ENCODE measurements around the gene PSD4.

PSD4 gene

DNA sequence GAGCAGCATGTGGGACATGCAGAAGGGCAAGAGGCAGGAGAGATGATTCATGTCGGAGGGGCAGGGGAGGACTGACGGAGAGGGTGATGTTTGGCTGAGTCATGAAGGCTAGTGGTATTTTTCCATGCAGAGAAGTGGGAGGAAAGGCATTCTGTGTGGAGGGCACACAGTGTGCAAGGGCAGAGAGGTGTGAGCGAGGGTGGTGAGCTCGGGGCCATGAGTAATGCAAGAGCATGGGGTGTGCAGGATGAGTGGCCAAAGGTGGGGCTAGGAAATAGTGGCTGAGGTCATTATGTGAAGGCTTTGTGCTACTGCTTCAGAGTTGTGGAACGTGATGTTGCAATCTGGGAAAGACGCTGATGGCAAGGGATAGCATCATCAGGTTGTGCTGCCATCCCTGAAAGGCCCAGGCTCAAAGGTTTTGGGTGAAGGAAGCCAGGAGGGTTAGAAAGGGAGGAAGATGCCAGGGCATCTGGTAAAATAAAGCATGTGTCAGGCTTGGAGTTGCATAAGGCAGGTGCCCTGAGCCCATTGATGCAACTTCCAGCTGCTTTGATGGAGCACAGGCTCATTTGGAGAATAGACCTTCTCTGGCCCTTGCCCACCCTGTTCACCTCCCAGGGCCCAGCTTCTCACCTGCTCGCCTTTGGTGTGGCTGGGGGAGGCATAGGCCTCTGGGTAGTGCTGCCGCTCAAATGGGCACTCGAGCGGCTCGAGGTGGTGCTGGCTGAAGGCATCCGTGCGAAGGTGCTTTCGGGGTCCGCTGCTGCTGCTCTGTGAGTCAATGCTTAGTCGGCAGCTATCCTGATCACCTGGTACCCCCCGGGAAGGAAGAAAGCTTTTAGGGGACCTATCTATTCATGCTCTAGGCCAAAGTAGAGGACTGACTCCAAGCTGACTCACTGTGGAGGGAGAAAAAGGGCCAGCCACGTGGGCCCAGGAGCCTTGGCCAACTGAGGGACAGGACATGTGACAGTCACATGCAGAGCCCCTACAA lies 67.4 kb downstream of the PSD4 start:
- peak; percentile 76 for DNase-seq

DNA sequence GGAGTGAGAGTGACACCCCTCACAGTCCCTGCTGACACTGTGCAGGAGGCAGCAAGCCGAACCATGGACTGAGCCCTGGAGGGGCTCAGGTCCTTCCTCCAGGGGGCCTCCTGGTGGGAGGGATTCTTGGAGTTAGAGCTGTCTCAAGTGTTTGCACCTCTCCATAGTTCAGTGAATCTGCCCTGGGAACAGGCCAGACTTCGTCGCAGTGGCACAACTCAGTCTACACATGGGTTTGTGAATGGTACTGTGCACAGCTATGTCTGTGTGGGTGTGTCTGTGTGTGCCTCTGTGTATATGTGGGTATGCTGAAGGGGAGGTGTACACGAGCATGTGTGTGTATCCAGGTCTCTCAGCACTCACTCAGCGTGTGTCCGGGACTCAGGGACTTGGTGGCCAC lies 68.6 kb downstream of the PSD4 start:
- no peak for DNase-seq

DNA sequence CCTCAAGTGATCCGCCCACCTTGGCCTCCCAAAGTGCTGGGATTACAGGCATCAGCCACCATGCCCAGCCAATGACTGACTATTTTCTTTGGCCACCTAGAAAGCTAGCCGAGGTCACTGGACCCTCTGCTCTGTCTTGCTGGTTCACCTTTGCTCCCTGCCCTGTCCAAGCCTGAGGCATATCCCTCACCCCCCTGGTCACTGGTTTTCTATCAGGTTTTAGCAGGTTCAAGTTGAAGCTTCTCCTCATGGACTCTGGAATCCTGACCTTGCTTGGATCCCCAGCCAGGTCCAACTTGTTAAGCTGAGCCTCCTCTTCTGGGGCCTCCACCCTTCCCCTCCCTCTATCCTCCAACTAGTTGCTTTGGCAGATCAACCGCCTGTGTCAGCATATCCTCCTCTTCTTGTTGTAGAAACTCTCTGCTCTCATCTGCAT lies 71.5 kb downstream of the PSD4 start:
- no peak for DNase-seq

DNA sequence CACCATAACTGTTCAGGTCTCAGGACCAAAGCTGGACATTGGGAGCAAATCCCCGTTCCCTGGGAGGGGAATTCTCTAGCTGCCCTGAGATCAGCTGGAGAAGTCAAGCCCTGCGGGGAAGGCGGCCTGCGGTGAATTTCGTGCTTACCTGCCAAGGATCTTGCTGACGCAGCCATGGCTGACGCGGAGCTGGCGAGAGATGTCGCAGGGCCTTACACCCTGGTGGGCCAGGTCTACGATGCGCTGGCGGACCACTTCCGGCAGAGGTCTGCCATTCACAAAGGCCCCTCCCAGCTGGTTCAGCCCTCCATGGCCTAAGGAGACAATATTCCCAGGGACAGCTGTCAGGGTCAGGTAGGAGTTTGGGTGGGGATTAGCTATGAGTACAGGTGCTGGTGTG lies 72.8 kb downstream of the PSD4 start:
- no peak for DNase-seq

DNA sequence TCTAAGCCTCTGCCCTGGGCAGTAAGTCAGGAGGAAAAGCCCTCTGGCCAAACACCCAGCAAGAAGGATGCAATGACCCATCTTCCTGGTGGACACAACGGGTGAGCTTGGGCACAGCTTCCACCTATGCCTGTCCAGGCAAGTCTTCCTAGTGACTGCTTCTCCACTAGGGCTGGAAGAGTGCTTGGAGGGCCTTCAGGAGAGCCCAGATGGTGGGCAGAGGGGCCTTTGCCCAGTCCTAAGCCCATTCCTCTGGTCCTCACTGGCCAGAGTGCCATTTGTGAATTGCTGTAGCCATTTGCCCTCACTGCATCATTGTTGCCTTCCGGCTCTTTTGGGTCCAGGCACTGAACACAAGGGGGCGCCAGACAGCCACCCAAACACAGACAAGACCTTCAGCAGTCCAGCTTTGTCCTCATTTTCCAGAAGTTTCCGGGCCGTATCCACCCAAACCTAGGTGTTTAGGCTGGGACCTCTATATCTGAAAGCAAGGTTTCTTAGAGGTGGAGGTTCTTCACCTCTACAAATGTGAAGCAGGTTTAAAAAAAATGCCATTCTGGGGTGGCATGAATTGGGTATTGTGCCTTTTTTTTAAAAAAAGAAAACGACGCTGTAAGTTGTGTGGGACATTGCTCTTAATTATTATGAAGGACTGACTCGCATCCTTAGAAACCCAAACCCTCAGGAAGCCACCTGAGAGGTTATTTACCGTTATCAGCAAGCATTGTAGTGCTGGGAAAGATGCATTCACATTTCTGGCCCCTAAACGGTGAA lies 75.4 kb downstream of the PSD4 start:
- peak; percentile 66 for DNase-seq

DNA sequence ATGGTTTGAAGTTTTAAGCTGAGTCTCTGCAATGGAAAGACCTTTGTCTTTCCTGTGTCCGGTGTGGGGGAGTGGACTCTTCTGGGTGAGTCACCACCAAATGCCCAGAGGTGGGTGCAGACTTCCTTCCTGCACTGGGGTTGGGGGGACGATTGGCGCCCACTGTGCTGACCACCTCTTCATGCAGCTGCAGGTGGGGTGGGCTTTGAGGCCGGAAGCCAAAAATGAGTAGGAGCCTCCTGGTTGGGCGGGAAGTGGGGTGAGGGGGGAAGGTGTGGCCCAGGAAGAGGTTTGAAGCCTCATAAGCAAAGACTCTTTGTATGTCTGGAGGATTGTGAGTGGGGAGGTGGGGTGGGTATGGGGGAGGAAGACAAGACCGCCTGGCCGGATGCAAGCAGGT lies 77.3 kb downstream of the PSD4 start:
- DNase-seq = no peak

DNA sequence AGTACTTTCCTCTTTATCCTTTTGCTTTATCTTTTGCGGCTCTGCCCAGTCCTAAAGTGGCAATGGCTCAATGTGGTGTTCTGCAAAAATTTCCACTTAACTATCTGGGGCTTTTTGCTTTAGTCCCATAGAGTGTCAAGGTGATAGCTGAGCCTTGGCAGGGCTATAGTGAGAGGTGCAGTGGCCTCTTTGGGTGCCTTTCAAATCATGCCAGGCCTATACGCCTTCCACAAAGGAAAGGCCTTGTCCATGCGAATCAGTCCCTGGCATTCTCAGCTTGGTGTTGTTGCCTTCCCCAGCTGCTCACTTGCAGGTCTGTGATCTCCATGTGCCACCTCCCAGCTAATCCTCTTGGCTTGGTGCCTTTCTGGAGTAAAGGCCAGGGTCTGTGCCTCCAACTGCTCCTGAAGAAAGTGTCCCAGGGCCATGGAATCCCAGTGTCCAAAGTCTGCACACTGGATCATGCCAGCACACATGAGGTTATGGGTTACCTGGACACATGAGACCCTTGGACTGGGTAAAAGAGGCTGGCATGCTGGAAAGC lies 78.3 kb downstream of the PSD4 start:
- DNase-seq = no peak

DNA sequence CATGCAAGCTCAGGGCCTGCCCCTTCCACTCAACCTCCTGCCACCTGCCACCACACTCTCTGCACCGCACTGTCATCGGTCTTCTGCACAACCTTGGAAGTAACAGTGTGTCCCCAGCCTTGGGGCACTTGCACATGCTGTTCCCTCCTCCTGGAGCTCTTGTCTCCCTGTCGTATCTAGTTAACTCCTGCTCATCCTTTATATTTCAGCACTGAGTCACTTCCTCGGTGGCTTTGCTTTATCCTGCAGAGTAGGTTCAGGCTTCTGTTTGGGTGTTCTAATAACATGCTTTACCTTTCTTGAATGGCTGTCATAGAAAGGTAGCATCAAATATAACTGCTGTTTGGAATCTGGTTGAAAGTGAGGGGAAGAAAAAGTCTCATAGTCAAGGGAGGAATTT lies 79.7 kb downstream of the PSD4 start:
- DNase-seq = no peak

DNA sequence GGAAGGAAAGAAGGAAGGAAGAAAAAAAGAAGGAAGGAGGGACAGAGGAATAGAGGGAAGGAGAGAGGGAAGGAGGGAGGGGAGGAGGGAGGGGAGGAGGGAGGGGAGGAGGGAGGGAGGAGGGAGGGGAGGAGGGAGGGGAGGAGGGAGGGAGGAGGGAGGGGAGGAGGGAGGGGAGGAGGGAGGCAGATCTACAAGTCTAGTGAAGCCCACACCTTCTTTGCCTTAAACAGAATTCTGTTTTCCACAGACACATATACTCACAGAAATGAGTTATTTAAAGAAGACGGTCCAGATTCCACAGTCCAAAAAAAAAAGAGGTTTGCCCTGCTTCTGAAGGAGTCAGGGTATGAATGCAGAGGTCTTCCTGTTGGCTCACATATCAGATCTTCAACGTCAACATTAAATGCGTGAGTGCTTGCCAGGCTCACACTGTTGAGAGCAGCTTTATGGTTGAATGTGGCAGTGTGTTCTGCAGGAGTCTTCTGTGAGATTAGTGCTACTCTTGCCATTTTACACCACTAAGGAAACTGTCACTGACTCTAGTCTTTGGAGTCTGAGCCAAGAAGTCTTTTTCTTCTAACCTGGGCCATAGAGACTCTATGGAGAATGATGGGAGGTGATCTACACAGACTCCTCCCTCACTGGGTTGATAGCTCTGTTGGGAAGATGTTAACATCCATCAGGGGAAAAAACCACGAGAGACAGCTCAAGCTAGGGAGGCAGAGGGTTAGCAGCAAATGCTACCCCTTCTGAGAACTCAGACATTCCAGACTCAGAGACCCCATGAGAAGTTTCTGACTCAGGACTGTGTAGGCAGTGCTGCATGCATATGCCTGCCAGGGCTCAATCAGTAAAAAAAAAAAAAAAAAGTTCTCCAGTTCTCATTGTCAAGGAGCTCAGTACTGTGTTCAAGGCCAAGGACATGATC lies 81.6 kb downstream of the PSD4 start:
- DNase-seq = no peak

DNA sequence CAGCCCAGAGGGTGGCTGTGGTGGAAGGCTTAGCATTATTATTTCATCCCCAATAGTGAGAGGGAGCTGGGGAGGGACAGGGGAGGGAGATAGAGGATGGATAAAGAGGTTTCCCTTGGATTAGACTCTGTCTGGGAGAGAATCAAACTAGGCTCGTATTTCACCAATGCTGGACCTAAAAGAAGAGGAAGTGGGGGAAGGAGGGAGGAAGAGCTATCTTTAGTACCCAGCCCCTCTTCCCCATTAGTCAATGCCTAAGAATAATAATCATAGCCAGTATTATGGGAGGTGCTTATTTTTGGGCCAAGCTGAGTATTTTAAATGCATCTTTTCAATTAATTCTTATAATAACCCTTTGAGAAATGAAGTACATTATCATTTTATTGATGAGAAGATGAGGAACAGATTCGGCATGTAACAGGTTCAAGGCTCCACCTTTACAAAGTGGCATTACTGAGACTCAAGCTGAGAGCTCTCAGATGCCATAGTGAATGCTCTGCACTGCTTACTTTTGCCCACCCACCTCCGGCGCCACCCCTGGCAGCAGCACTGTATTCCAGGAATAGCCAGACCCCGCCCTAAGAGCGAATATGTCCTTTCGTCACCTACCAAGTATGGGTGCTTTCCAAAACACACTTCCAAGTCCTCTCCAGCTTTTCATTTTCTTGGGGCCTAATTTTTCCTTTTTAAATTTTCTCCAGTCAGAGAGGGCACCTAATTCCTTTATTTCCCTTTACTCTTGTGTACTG lies 83.9 kb downstream of the PSD4 start:
- DNase-seq = peak; percentile 71

DNA sequence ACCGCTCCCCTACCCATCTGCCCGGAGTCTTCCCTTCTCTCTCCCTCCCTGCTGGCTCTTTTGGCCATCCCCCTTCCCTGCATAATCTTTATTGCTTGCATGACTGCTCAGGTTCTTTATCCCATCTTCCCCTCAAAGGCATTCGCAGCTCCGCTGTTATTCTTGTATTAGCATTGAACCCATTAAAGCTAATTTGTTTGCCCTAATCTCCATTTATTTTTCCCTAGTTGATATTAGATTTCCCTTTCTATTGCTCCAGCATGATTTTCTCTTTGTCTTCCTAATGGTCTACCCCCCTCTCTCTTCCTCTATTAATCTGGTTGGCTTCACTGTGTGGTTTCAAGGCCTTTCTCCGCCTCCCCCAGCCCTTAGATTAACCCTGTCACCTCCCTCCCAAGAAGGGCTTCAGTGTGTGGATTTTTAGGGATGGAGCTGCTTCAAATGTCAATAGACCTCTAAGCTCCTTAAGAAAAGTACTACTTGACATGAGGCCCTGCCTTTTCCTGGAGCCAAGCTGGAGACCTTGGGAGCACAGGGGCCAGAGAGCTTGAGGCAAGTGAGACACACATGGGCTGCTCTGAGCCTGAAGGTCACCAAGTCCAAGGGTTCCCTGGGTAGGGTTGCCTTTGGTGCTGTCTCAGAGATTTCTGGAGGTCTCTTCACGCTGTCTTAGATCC lies 84.8 kb downstream of the PSD4 start:
- no peak for DNase-seq
